ENCODE data around the gene MAP1B. TPM values are rescaled to one million over a fixed set of nuclear protein-coding genes. Genes with fewer than 3 reads are reported as not detected.

MAP1B gene
- total and polyA plus RNA-seq, 2 experiments from 2014 or later, result 82.4 to 115 TPM

- H3K27ac ChIP-seq, result no peak overlapping the region
- no peaks in the 10 kb centered on the region for H3K9me3 ChIP-seq (ENCODE audit: low read depth)
- no peak for DNase-seq (ENCODE audit: low spot score)
- no peak overlapping the region for H3K4me3 ChIP-seq
- no peak for TF ChIP-seq EZH2 (IDR thresholded peaks at IDR 0.05; ENCODE audit: borderline replicate concordance)
- 96% methylated on average over 2 of the region's 2 CpGs for WGBS (ENCODE audit: low lambda C conversion rate, missing lambda C conversion rate)
- H3K79me2 ChIP-seq, result no peaks in the 10 kb centered on the region
- no peaks in the 10 kb centered on the region for H4K20me1 ChIP-seq (ENCODE audit: insufficient read depth, poor library complexity, severe bottlenecking)
- H3K4me2 ChIP-seq, result no peak overlapping the region
- no peak overlapping the region for H2AFZ ChIP-seq
- H3K4me1 ChIP-seq (ENCODE audit: insufficient read depth), result no peaks in the 10 kb centered on the region
- no peaks in the 10 kb centered on the region for H3K36me3 ChIP-seq (replicated peaks; ENCODE audit: insufficient read depth, low read depth)
- H3K27me3 ChIP-seq, result no peaks in the 10 kb centered on the region
- no peaks in the 10 kb centered on the region for H3K9me2 ChIP-seq (replicated peaks; ENCODE audit: insufficient read depth)
Observed at GRCh38 chr5:72189146-72189545, 81.9 kb downstream of the MAP1B start.

- Histone ChIP-seq H3K4me2 (no peak overlapping the region), H3K79me2 (no peaks in the 10 kb centered on the region), H2AFZ (no peak overlapping the region), H3K27me3 (no peaks in the 10 kb centered on the region), H3K4me3 (no peak overlapping the region), H3K4me1 (ENCODE audit: insufficient read depth) (no peaks in the 10 kb centered on the region), H3K36me3 (replicated peaks; ENCODE audit: insufficient read depth, low read depth) (no peaks in the 10 kb centered on the region), H4K20me1 (ENCODE audit: insufficient read depth, poor library complexity, severe bottlenecking) (no peaks in the 10 kb centered on the region), H3K27ac (no peak overlapping the region), H3K9me2 (replicated peaks; ENCODE audit: insufficient read depth) (no peaks in the 10 kb centered on the region), H3K9me3 (ENCODE audit: low read depth) (no peaks in the 10 kb centered on the region)
- no peak for DNase-seq (ENCODE audit: low spot score)
- WGBS (ENCODE audit: low lambda C conversion rate, missing lambda C conversion rate), result 81% methylated on average over 3 of the region's 3 CpGs
- TF ChIP-seq EZH2phosphoT487 (IDR thresholded peaks at IDR 0.05; ENCODE audit: low read depth, severe bottlenecking, unreplicated experiment) (no peak), EZH2 (IDR thresholded peaks at IDR 0.05; ENCODE audit: borderline replicate concordance) (no peak), CTCF (IDR thresholded peaks at IDR 0.05; ENCODE audit: poor library complexity) (no peak)
Observed at GRCh38 chr5:72191404-72191803, 84.1 kb downstream of the MAP1B start.

GRCh38 chr5:72194846-72195245 is 87.6 kb downstream of the MAP1B start:
- Histone ChIP-seq H3K27ac (no peak overlapping the region), H3K4me2 (no peak overlapping the region), H2AFZ (no peak overlapping the region), H3K27me3 (no peaks in the 10 kb centered on the region), H3K4me3 (no peak overlapping the region), H3K9me2 (replicated peaks; ENCODE audit: insufficient read depth) (no peaks in the 10 kb centered on the region), H3K9me3 (ENCODE audit: low read depth) (no peaks in the 10 kb centered on the region), H3K36me3 (replicated peaks; ENCODE audit: insufficient read depth, low read depth) (no peaks in the 10 kb centered on the region), H4K20me1 (ENCODE audit: insufficient read depth, poor library complexity, severe bottlenecking) (no peaks in the 10 kb centered on the region), H3K4me1 (ENCODE audit: insufficient read depth) (no peaks in the 10 kb centered on the region), H3K79me2 (no peaks in the 10 kb centered on the region)
- 98% methylated on average over 6 of the region's 6 CpGs for WGBS (ENCODE audit: low lambda C conversion rate, missing lambda C conversion rate)
- DNase-seq (ENCODE audit: low spot score), result no peak
- TF ChIP-seq EZH2 (IDR thresholded peaks at IDR 0.05; ENCODE audit: borderline replicate concordance), result no peak
- TF ChIP-seq CTCF (IDR thresholded peaks at IDR 0.05; ENCODE audit: poor library complexity), result no peak

GRCh38 chr5:72195581-72195980 is 88.3 kb downstream of the MAP1B start:
- H4K20me1 ChIP-seq (ENCODE audit: insufficient read depth, poor library complexity, severe bottlenecking), result no peaks in the 10 kb centered on the region
- no peaks in the 10 kb centered on the region for H3K9me2 ChIP-seq (replicated peaks; ENCODE audit: insufficient read depth)
- no peak overlapping the region for H3K27ac ChIP-seq
- H3K9me3 ChIP-seq (ENCODE audit: low read depth), result no peaks in the 10 kb centered on the region
- no peaks in the 10 kb centered on the region for H3K4me1 ChIP-seq (ENCODE audit: insufficient read depth)
- H3K27me3 ChIP-seq, result no peaks in the 10 kb centered on the region
- no peak overlapping the region for H2AFZ ChIP-seq
- H3K36me3 ChIP-seq (replicated peaks; ENCODE audit: insufficient read depth, low read depth), result no peaks in the 10 kb centered on the region
- TF ChIP-seq EZH2 (IDR thresholded peaks at IDR 0.05; ENCODE audit: borderline replicate concordance) (no peak), EZH2phosphoT487 (IDR thresholded peaks at IDR 0.05; ENCODE audit: low read depth, severe bottlenecking, unreplicated experiment) (no peak), CTCF (IDR thresholded peaks at IDR 0.05; ENCODE audit: poor library complexity) (no peak)
- H3K79me2 ChIP-seq, result no peaks in the 10 kb centered on the region
- no peak for DNase-seq (ENCODE audit: low spot score)
- H3K4me3 ChIP-seq, result no peak overlapping the region
- WGBS (ENCODE audit: low lambda C conversion rate, missing lambda C conversion rate), result 97% methylated on average over 10 of the region's 10 CpGs
- H3K4me2 ChIP-seq, result no peak overlapping the region

Measured in hepatocyte (in vitro differentiated cells).